ENCODE measurements around the gene FLT1.

DNA sequence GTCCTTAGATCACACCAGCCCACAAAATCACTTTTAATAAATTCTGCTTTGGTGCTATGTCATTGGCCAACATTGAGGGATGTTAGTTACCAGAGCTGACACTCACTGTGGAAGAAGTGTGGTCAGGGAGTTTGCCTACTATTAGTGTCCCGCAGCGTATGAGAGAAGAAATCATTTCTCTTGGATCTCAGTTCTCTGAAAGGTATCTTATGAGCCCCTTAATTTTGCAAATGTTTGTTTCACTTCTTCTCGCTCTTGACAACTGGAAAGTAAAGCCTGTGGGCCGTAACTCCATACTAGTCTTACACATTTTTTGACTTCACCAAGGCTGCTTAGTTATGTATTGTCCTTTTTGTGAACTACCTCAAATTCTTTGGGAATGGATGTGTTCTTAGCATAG lies 80.9 kb downstream of the FLT1 start:
- TF ChIP-seq KLF7 (tag by site-specific recombination; IDR thresholded peaks at IDR 0.05; ENCODE audit: borderline replicate concordance) (no peak), ZBTB21 (tag by site-specific recombination; IDR thresholded peaks at IDR 0.05) (no peak)
- TF ChIP-seq, protein P1, sequence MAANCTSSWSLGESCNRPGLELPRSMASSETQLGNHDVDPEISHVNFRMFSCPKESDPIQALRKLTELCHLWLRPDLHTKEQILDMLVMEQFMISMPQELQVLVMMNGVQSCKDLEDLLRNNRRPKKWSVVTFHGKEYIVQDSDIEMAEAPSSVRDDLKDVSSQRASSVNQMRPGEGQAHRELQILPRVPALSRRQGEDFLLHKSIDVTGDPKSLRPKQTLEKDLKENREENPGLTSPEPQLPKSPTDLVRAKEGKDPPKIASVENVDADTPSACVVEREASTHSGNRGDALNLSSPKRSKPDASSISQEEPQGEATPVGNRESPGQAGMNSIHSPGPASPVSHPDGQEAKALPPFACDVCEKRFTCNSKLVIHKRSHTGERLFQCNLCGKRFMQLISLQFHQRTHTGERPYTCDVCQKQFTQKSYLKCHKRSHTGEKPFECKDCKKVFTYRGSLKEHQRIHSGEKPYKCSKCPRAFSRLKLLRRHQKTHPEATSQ (tag by site-specific recombination; IDR thresholded peaks at IDR 0.05): no peak
- TF ChIP-seq, protein P2, sequence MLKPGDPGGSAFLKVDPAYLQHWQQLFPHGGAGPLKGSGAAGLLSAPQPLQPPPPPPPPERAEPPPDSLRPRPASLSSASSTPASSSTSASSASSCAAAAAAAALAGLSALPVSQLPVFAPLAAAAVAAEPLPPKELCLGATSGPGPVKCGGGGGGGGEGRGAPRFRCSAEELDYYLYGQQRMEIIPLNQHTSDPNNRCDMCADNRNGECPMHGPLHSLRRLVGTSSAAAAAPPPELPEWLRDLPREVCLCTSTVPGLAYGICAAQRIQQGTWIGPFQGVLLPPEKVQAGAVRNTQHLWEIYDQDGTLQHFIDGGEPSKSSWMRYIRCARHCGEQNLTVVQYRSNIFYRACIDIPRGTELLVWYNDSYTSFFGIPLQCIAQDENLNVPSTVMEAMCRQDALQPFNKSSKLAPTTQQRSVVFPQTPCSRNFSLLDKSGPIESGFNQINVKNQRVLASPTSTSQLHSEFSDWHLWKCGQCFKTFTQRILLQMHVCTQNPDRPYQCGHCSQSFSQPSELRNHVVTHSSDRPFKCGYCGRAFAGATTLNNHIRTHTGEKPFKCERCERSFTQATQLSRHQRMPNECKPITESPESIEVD (tag by site-specific recombination; IDR thresholded peaks at IDR 0.05): no peak
